K562 (cell line): ENCODE results near the gene SDK1. TPM values are rescaled to one million over a fixed set of nuclear protein-coding genes. Genes with fewer than 3 reads are reported as not detected.

Experiments used
- ATAC-seq: fragments of 200-7000 bp; cut with Tn5 transposase; 3 replicates; pipeline ENCODE4 v1.9.1; 2020; ENCODE audit warnings: moderate library complexity
- BruUV-seq: library from RNA; stranded (reverse); fragments of 400-500 nt; replicated peaks from 2 replicates; lab custom pipeline; 2021; lab: Mats Ljungman, UMichigan
- CTCF ChIA-PET: fragments of 300-600 bp; formaldehyde crosslinking; extraction: SDS; loops from one replicate; lab custom pipeline; 2021; ENCODE audit warnings: low intra/inter-chr PET ratio; lab: Yijun Ruan, JAX
- POLR2A ChIA-PET: fragments of 300-600, 350-650 bp; sonication (Branson Sonifier 250); formaldehyde crosslinking; extraction: SDS; loops from one replicate; lab custom pipeline; 2021; ENCODE audit warnings: antibody characterized with exemption, inconsistent platforms; lab: Yijun Ruan, JAX
- DNase-seq, 4 experiments: peaks; one replicate each; pipeline versions ENCODE4 v3.0.0 to v3.0.0-alpha.2; 2011 to 2018; ENCODE audit warnings: low spot score in 3 of 4, mixed read lengths in 3 of 4; ENCODE audit errors: extremely low read depth in 1 of 4
- FAIRE-seq: peaks from 2 replicates; lab custom pipeline; 2011; peaks lifted over from hg19 to GRCh38; lab: Jason Lieb, UNC
- H2AFZ ChIP-seq: 2 replicates; pipeline ENCODE4 v1.6.0; 2011; ENCODE audit warnings: low read depth, low read length, control low read depth, inconsistent platforms
- H3K27ac ChIP-seq: fragments of 200-600 bp; 3 replicates; pipeline ENCODE4 v1.8.0; 2011; ENCODE audit warnings: low read depth, mild to moderate bottlenecking, control low read depth, inconsistent platforms, low read length, moderate library complexity, mixed read lengths; ENCODE audit errors: extremely low read depth
- H3K27me3 ChIP-seq, 2 experiments: fragments of 300-600 bp in 1 of 2; 2 replicates in 1 of 2; 3 replicates in 1 of 2; pipeline versions ENCODE4 v1.6.0 to v1.8.0; 2011; ENCODE audit warnings: inconsistent platforms in 2 of 2, low read length in 2 of 2, mild to moderate bottlenecking in 1 of 2, mixed read lengths in 1 of 2, moderate library complexity in 1 of 2; ENCODE audit not compliant: control insufficient read depth in 2 of 2, insufficient read depth in 2 of 2
- H3K36me3 ChIP-seq: fragments of 300-600 bp; 3 replicates; pipeline ENCODE4 v1.8.0; 2011; ENCODE audit warnings: mild to moderate bottlenecking, low read length, inconsistent platforms; ENCODE audit not compliant: control insufficient read depth, insufficient read depth
- H3K4me1 ChIP-seq, 2 experiments: fragments of 200-600 bp in 1 of 2; replicated peaks in 1 of 2; 2 replicates in 1 of 2; 3 replicates in 1 of 2; pipeline versions ENCODE4 v1.5.1 to v1.8.0; 2011; ENCODE audit warnings: inconsistent platforms in 2 of 2, low read length in 2 of 2, mild to moderate bottlenecking in 1 of 2, mixed read lengths in 1 of 2, moderate library complexity in 1 of 2; ENCODE audit not compliant: control insufficient read depth in 2 of 2, insufficient read depth in 2 of 2
- H3K4me2 ChIP-seq: 2 replicates; pipeline ENCODE4 v1.6.1; 2011; ENCODE audit warnings: low read length, control low read depth, inconsistent platforms, mixed read lengths; ENCODE audit not compliant: insufficient read depth
- H3K4me3 ChIP-seq: fragments of 200-600 bp; sonication (generic), shearing (Covaris generic); 2 replicates; pipeline ENCODE4 v1.5.1; 2016; ENCODE audit warnings: control low read depth, inconsistent platforms
- H3K79me2 ChIP-seq: fragments of 200-600 bp; 3 replicates; pipeline ENCODE4 v1.8.0; 2011; ENCODE audit warnings: low read length, inconsistent platforms; ENCODE audit not compliant: control insufficient read depth, insufficient read depth
- H3K9ac ChIP-seq, 2 experiments: 2 replicates each; pipeline versions ENCODE4 v1.6.0 to v1.6.1; 2011; ENCODE audit warnings: low read depth in 2 of 2, low read length in 2 of 2, control low read depth in 1 of 2, inconsistent platforms in 1 of 2, mild to moderate bottlenecking in 1 of 2, mixed read lengths in 1 of 2; ENCODE audit not compliant: insufficient read depth in 1 of 2
- H3K9me1 ChIP-seq: one replicate; pipeline ENCODE4 v1.6.0; 2011; ENCODE audit warnings: inconsistent platforms, mild to moderate bottlenecking, low read length, moderate library complexity; ENCODE audit not compliant: control insufficient read depth, insufficient read depth
- H3K9me3 ChIP-seq: replicated peaks from 2 replicates; pipeline ENCODE4 v1.5.1; 2011; ENCODE audit warnings: low read depth, low read length, inconsistent platforms; ENCODE audit not compliant: control insufficient read depth, insufficient read depth
- H4K20me1 ChIP-seq: replicated peaks from 2 replicates; pipeline ENCODE4 v1.6.1; 2011; ENCODE audit warnings: low read length, inconsistent platforms, mixed read lengths; ENCODE audit not compliant: control insufficient read depth, insufficient read depth
- E2F8 ChIP-seq: fragments of 450-650 bp; IDR thresholded peaks from 2 replicates; pipeline ENCODE4 v1.7.1; 2018; ENCODE audit warnings: mild to moderate bottlenecking, low read depth; ENCODE audit not compliant: partially characterized antibody
- ETV6 ChIP-seq, 3 experiments: fragments of 150-350 bp in 1 of 3; sonication (generic) in 1 of 3; formaldehyde crosslinking in 1 of 3; IDR thresholded peaks; 2 replicates each; pipeline versions ENCODE4 v1.6.1 to v1.8.0; 2014 to 2022; ENCODE audit warnings: borderline replicate concordance in 2 of 3, low read depth in 2 of 3, antibody characterized with exemption in 1 of 3, low read length in 1 of 3, mild to moderate bottlenecking in 1 of 3, missing genetic modification reagents in 1 of 3
- HES1 ChIP-seq: fragments of 450-650 bp; IDR thresholded peaks from 2 replicates; pipeline ENCODE4 v1.6.1; 2016; ENCODE audit warnings: low read depth, mild to moderate bottlenecking, moderate library complexity
- KLF10 ChIP-seq: fragments of 250-450 bp; sonication (Bioruptor Pico); IDR thresholded peaks from 2 replicates; pipeline ENCODE4 v1.6.1; 2021; ENCODE audit warnings: matching md5 sums
- LARP7 ChIP-seq: fragments of 450-650 bp; IDR thresholded peaks from 2 replicates; pipeline ENCODE4 v1.6.1; 2016
- SIN3B ChIP-seq: fragments of 450-650 bp; IDR thresholded peaks from 2 replicates; pipeline ENCODE4 v1.6.1; 2017; ENCODE audit warnings: low read depth, mild to moderate bottlenecking, moderate library complexity
- SIRT6 ChIP-seq: IDR thresholded peaks from one replicate; pipeline ENCODE4 v1.6.1; 2012; ENCODE audit warnings: low read depth, mild to moderate bottlenecking, control low read depth, inconsistent platforms, low read length, moderate library complexity
- SMAD4 ChIP-seq: fragments of 250-450 bp; sonication (Bioruptor Pico); conservative IDR thresholded peaks from 2 replicates; pipeline ENCODE4 v1.8.0; 2021; ENCODE audit warnings: inconsistent platforms, mild to moderate bottlenecking, moderate library complexity
- TAL1 ChIP-seq: fragments of 450-650 bp; IDR thresholded peaks from 2 replicates; pipeline ENCODE4 v1.6.1; 2016; ENCODE audit warnings: mild to moderate bottlenecking
- YBX1 ChIP-seq: fragments of 450-650 bp; IDR thresholded peaks from 2 replicates; pipeline ENCODE4 v1.7.1; 2016; ENCODE audit warnings: mild to moderate bottlenecking
- ZNF143 ChIP-seq: sonication (generic); formaldehyde crosslinking; IDR thresholded peaks from 2 replicates; pipeline ENCODE4 v1.9.0; 2022; ENCODE audit warnings: mild to moderate bottlenecking, missing genetic modification reagents
- ZNF347 ChIP-seq: fragments of 450-650 bp; formaldehyde crosslinking; IDR thresholded peaks from 2 replicates; pipeline ENCODE4 v1.4.0; 2020; ENCODE audit warnings: low read depth, mild to moderate bottlenecking, moderate library complexity
- WGBS: fragments of 100-300 bp; shearing (Covaris generic); methylation state at CpG from one replicate; pipeline ENCODE4 v1.1.6; 2016; ENCODE audit warnings: low coverage, mixed read lengths; ENCODE audit not compliant: insufficient coverage; ENCODE audit errors: missing lambda C conversion rate; 5-methylcytosine and 5-hydroxymethylcytosine counted together
- in situ Hi-C: fragments of 300-500 bp; cut with MboI; formaldehyde crosslinking; loops from 4 replicates; pipeline ENCODE4 v1.15.0; 2018; ENCODE audit warnings: inconsistent platforms, mixed read lengths
- intact Hi-C: fragments of 100-400 bp; cut with micrococcal nuclease; formaldehyde crosslinking; loops from 2 replicates; pipeline ENCODE4 v1.14.2; 2022
- polyA plus RNA-seq, 8 experiments: library from polyadenylated mRNA; depleted of rRNA in 4 of 8; stranded (reverse) in 5 of 8; unstranded in 3 of 8; fragments of >200 nt; fragmentation: Nextera tagmentation in 2 of 8; fragmentation: Illumina TruSeq in 1 of 8; extraction: Ambion mirVana in 2 of 8; extraction: Trizol in 1 of 8; gene quantifications; 2 replicates each; pipeline versions ENCODE4 v1.2.1 to v1.2.3, GENCODE V29; 2011 to 2014; ENCODE audit warnings: inconsistent platforms in 1 of 8, missing spikeins in 1 of 8
- total RNA-seq, 7 experiments: library from RNA; depleted of rRNA in 6 of 7; stranded (reverse); fragments of >200 nt in 6 of 7; fragmentation: Illumina TruSeq in 2 of 7; extraction: Trizol in 2 of 7; gene quantifications; 2 replicates each; pipeline versions ENCODE4 v1.2.1 to v1.2.3, GENCODE V29; 2011 to 2021; ENCODE audit warnings: low replicate concordance in 1 of 7

SDK1 gene
- total and polyA plus RNA-seq, 9 of the 15 experiments (the other 6 are each of a cell fraction or from before 2014, with no cell fraction given), result 0.16 TPM; not detected in 8

- H3K4me1 ChIP-seq, result no peaks in the 10 kb centered on the region
Measured at GRCh38 chr7:4065190-4065589, 764.1 kb downstream of the SDK1 start.

More at GRCh38 chr7:4065190-4065589, 764.1 kb downstream of the SDK1 start:
- FAIRE-seq (no peak), DNase-seq (no peak), ATAC-seq (no peak)
- CTCF ChIA-PET, result no interaction called here
- no peak overlapping the region for H3K4me2 ChIP-seq
- TF ChIP-seq ETV6 (IDR thresholded peaks at IDR 0.05; ENCODE audit: borderline replicate concordance in 1 of 2, low read depth in 2 of 2, low read length in 1 of 2), result no peak
- no peak for TF ChIP-seq ETV6 (CRISPR knock-in tag; IDR thresholded peaks at IDR 0.05; ENCODE audit: borderline replicate concordance)
- no peak for TF ChIP-seq HES1
- no peak for TF ChIP-seq YBX1
- TF ChIP-seq E2F8, result no peak
- no peak for TF ChIP-seq SIRT6
- TF ChIP-seq ZNF347, result no peak
- no peak for TF ChIP-seq KLF10 (CRISPR knock-in tag)
- no peak for TF ChIP-seq LARP7
- TF ChIP-seq ZNF143 (CRISPR knock-in tag), result no peak
- TF ChIP-seq TAL1, result no peak
- no peak for TF ChIP-seq SMAD4 (CRISPR knock-in tag)
- no peak for TF ChIP-seq SIN3B
- intact Hi-C loops (no loop called here), in situ Hi-C loops (no loop called here)
- WGBS, result 0% methylated on average over 4 of the region's 5 CpGs
- H3K27me3 ChIP-seq, result peaks cover 0 to 17% of the 10 kb centered on the region in 2 experiments; a peak in 2 of 5 replicates
- H3K79me2 ChIP-seq, result no peaks in the 10 kb centered on the region
- no peak overlapping the region for H3K4me3 ChIP-seq
- no peak overlapping the region for H2AFZ ChIP-seq
- BruUV-seq, result no TSS peak
- no peak overlapping the region for H3K27ac ChIP-seq
- no peaks in the 10 kb centered on the region; the same call in 1 of the 2 replicates for H4K20me1 ChIP-seq
- no peaks in the 10 kb centered on the region for H3K9me1 ChIP-seq
- H3K9me3 ChIP-seq, result no peaks in the 10 kb centered on the region
- no peak overlapping the region for H3K9ac ChIP-seq
- no peaks in the 10 kb centered on the region for H3K36me3 ChIP-seq
- POLR2A ChIA-PET, result interaction anchor here (1.0 kb wide), 1 partner anchor 13 kb away, joined by 3 read pairs; no protein-coding TSS in a partner anchor
